ENCODE data around the gene DNTT.

Gene DNTT

GRCh38 chr10:96342402-96342801, 38.2 kb downstream of the DNTT start:
- Histone ChIP-seq H2BK12ac (ENCODE audit: low read length) (no peak overlapping the region), H3K4me1 (ENCODE audit: control insufficient read depth in 2 of 2, insufficient read depth in 1 of 2, low read depth in 1 of 2, low read length in 2 of 2) (peaks cover 0 to 7% of the 10 kb centered on the region in 2 donors), H2BK5ac (ENCODE audit: low read length) (no peak overlapping the region), H2BK15ac (ENCODE audit: low read length) (no peak overlapping the region), H3K79me1 (ENCODE audit: low read depth, low read length) (no peaks in the 10 kb centered on the region), H4K8ac (ENCODE audit: low read depth, low read length) (no peak overlapping the region), H3K23ac (ENCODE audit: low read depth, low read length, poor library complexity) (no peak overlapping the region), H3K36me3 (replicated peaks in 1 of 2; ENCODE audit: control insufficient read depth in 2 of 2, insufficient read depth in 2 of 2, low read length in 2 of 2) (no peaks in the 10 kb centered on the region), H3K18ac (ENCODE audit: low read length) (no peak overlapping the region), H3K4me3 (ENCODE audit: low read length in 2 of 2) (no peak overlapping the region), H4K91ac (ENCODE audit: low read depth, low read length, poor library complexity) (no peak overlapping the region), H3K4me2 (ENCODE audit: insufficient read depth, low read length, poor library complexity, severe bottlenecking) (no peak overlapping the region), H3K9ac (ENCODE audit: low read depth, low read length, poor library complexity) (no peak overlapping the region), H3K14ac (ENCODE audit: low read length) (no peak overlapping the region), H2AFZ (ENCODE audit: low read length) (no peak overlapping the region), H3K27me3 (ENCODE audit: control insufficient read depth in 3 of 3, insufficient read depth in 3 of 3, low read depth in 1 of 3, low read length in 3 of 3) (peaks cover 0 to 7% (median 0%) of the 10 kb centered on the region in 3 experiments), H2BK120ac (ENCODE audit: low read depth, low read length) (no peak overlapping the region), H3K27ac (replicated peaks; ENCODE audit: low read length) (no peak overlapping the region), H3K4ac (ENCODE audit: low read length) (no peak overlapping the region), H3K9me3 (replicated peaks in 1 of 2; ENCODE audit: control insufficient read depth in 2 of 2, insufficient read depth in 1 of 2, low read depth in 1 of 2, low read length in 2 of 2) (peaks cover 0 to 2% of the 10 kb centered on the region in 2 donors), H2AK5ac (ENCODE audit: low read depth, low read length) (no peak overlapping the region)
- DNase-seq (ENCODE audit: low spot score) = no peak
- WGBS, 2 donors (ENCODE audit: extremely low coverage in 2 of 2, insufficient read length in 2 of 2, insufficient replicate concordance in 1 of 2) = no CpG with 5 or more reads among the region's 4 CpGs

GRCh38 chr10:96344178-96344577, 39.9 kb downstream of the DNTT start:
- H3K18ac ChIP-seq (ENCODE audit: low read length) = no peak overlapping the region
- no peaks in the 10 kb centered on the region for H3K36me3 ChIP-seq (replicated peaks in 1 of 2; ENCODE audit: control insufficient read depth in 2 of 2, insufficient read depth in 2 of 2, low read length in 2 of 2)
- H3K9me3 ChIP-seq (replicated peaks in 1 of 2; ENCODE audit: control insufficient read depth in 2 of 2, insufficient read depth in 1 of 2, low read depth in 1 of 2, low read length in 2 of 2) = peaks cover 0 to 2% of the 10 kb centered on the region in 2 donors
- H3K79me1 ChIP-seq (ENCODE audit: low read depth, low read length) = no peaks in the 10 kb centered on the region
- H3K9ac ChIP-seq (ENCODE audit: low read depth, low read length, poor library complexity) = no peak overlapping the region
- no CpG with 5 or more reads among the region's 4 CpGs for WGBS, 2 donors (ENCODE audit: extremely low coverage in 2 of 2, insufficient read length in 2 of 2, insufficient replicate concordance in 1 of 2)
- no peaks in the 10 kb centered on the region for H3K27me3 ChIP-seq (ENCODE audit: control insufficient read depth in 3 of 3, insufficient read depth in 3 of 3, low read depth in 1 of 3, low read length in 3 of 3)
- H3K4me1 ChIP-seq (ENCODE audit: control insufficient read depth in 2 of 2, insufficient read depth in 1 of 2, low read depth in 1 of 2, low read length in 2 of 2) = peaks cover 0 to 5% of the 10 kb centered on the region in 2 donors
- H4K8ac ChIP-seq (ENCODE audit: low read depth, low read length) = no peak overlapping the region
- H2BK12ac ChIP-seq (ENCODE audit: low read length) = no peak overlapping the region
- no peak overlapping the region for H2BK15ac ChIP-seq (ENCODE audit: low read length)
- no peak overlapping the region for H3K14ac ChIP-seq (ENCODE audit: low read length)
- DNase-seq (ENCODE audit: low spot score) = no peak
- H3K4me3 ChIP-seq (ENCODE audit: low read length in 2 of 2) = no peak overlapping the region
- H2AK5ac ChIP-seq (ENCODE audit: low read depth, low read length) = no peak overlapping the region
- no peak overlapping the region for H2AFZ ChIP-seq (ENCODE audit: low read length)
- H2BK5ac ChIP-seq (ENCODE audit: low read length) = no peak overlapping the region
- H3K27ac ChIP-seq (replicated peaks; ENCODE audit: low read length) = no peak overlapping the region
- H3K4ac ChIP-seq (ENCODE audit: low read length) = no peak overlapping the region
- no peak overlapping the region for H2BK120ac ChIP-seq (ENCODE audit: low read depth, low read length)
- H4K91ac ChIP-seq (ENCODE audit: low read depth, low read length, poor library complexity) = no peak overlapping the region
- no peak overlapping the region for H3K4me2 ChIP-seq (ENCODE audit: insufficient read depth, low read length, poor library complexity, severe bottlenecking)
- no peak overlapping the region for H3K23ac ChIP-seq (ENCODE audit: low read depth, low read length, poor library complexity)

GRCh38 chr10:96345222-96345621, 41.0 kb downstream of the DNTT start:
- WGBS, 2 donors (ENCODE audit: extremely low coverage in 2 of 2, insufficient read length in 2 of 2, insufficient replicate concordance in 1 of 2) = no CpG with 5 or more reads among the region's 2 CpGs
- peaks cover 0 to 2% of the 10 kb centered on the region in 2 donors for H3K9me3 ChIP-seq (replicated peaks in 1 of 2; ENCODE audit: control insufficient read depth in 2 of 2, insufficient read depth in 1 of 2, low read depth in 1 of 2, low read length in 2 of 2)

GRCh38 chr10:96346295-96346694, 42.1 kb downstream of the DNTT start:
- no peaks in the 10 kb centered on the region for H3K36me3 ChIP-seq (replicated peaks in 1 of 2; ENCODE audit: control insufficient read depth in 2 of 2, insufficient read depth in 2 of 2, low read length in 2 of 2)
- H2BK15ac ChIP-seq (ENCODE audit: low read length) = no peak overlapping the region
- no peak overlapping the region for H3K4me2 ChIP-seq (ENCODE audit: insufficient read depth, low read length, poor library complexity, severe bottlenecking)
- no peak overlapping the region for H2AK5ac ChIP-seq (ENCODE audit: low read depth, low read length)
- peaks cover 0 to 2% of the 10 kb centered on the region in 2 donors for H3K9me3 ChIP-seq (replicated peaks in 1 of 2; ENCODE audit: control insufficient read depth in 2 of 2, insufficient read depth in 1 of 2, low read depth in 1 of 2, low read length in 2 of 2)
- H3K23ac ChIP-seq (ENCODE audit: low read depth, low read length, poor library complexity) = no peak overlapping the region
- H3K4ac ChIP-seq (ENCODE audit: low read length) = no peak overlapping the region
- no peak overlapping the region for H4K8ac ChIP-seq (ENCODE audit: low read depth, low read length)
- H3K27me3 ChIP-seq (ENCODE audit: control insufficient read depth in 3 of 3, insufficient read depth in 3 of 3, low read depth in 1 of 3, low read length in 3 of 3) = no peaks in the 10 kb centered on the region
- no peaks in the 10 kb centered on the region for H3K79me1 ChIP-seq (ENCODE audit: low read depth, low read length)
- WGBS, 2 donors (ENCODE audit: extremely low coverage in 2 of 2, insufficient read length in 2 of 2, insufficient replicate concordance in 1 of 2) = no CpG with 5 or more reads among the region's 1 CpG
- peaks cover 0 to 3% of the 10 kb centered on the region in 2 donors for H3K4me1 ChIP-seq (ENCODE audit: control insufficient read depth in 2 of 2, insufficient read depth in 1 of 2, low read depth in 1 of 2, low read length in 2 of 2)
- no peak overlapping the region for H2BK120ac ChIP-seq (ENCODE audit: low read depth, low read length)
- no peak overlapping the region for H3K4me3 ChIP-seq (ENCODE audit: low read length in 2 of 2)
- no peak overlapping the region for H2BK12ac ChIP-seq (ENCODE audit: low read length)
- no peak overlapping the region for H3K27ac ChIP-seq (replicated peaks; ENCODE audit: low read length)
- no peak overlapping the region for H3K18ac ChIP-seq (ENCODE audit: low read length)
- H3K9ac ChIP-seq (ENCODE audit: low read depth, low read length, poor library complexity) = no peak overlapping the region
- no peak overlapping the region for H2BK5ac ChIP-seq (ENCODE audit: low read length)
- no peak overlapping the region for H4K91ac ChIP-seq (ENCODE audit: low read depth, low read length, poor library complexity)
- no peak overlapping the region for H2AFZ ChIP-seq (ENCODE audit: low read length)
- no peak for DNase-seq (ENCODE audit: low spot score)
- no peak overlapping the region for H3K14ac ChIP-seq (ENCODE audit: low read length)

More at GRCh38 chr10:96345222-96345621, 41.0 kb downstream of the DNTT start:
- Histone ChIP-seq H2BK15ac (ENCODE audit: low read length) (no peak overlapping the region), H2BK12ac (ENCODE audit: low read length) (no peak overlapping the region), H3K4ac (ENCODE audit: low read length) (no peak overlapping the region), H3K27me3 (ENCODE audit: control insufficient read depth in 3 of 3, insufficient read depth in 3 of 3, low read depth in 1 of 3, low read length in 3 of 3) (no peaks in the 10 kb centered on the region), H3K23ac (ENCODE audit: low read depth, low read length, poor library complexity) (no peak overlapping the region), H3K4me3 (ENCODE audit: low read length in 2 of 2) (no peak overlapping the region), H3K27ac (replicated peaks; ENCODE audit: low read length) (no peak overlapping the region), H2BK5ac (ENCODE audit: low read length) (no peak overlapping the region), H3K4me2 (ENCODE audit: insufficient read depth, low read length, poor library complexity, severe bottlenecking) (no peak overlapping the region), H3K14ac (ENCODE audit: low read length) (no peak overlapping the region), H4K8ac (ENCODE audit: low read depth, low read length) (no peak overlapping the region), H3K79me1 (ENCODE audit: low read depth, low read length) (no peaks in the 10 kb centered on the region), H2AFZ (ENCODE audit: low read length) (no peak overlapping the region), H3K36me3 (replicated peaks in 1 of 2; ENCODE audit: control insufficient read depth in 2 of 2, insufficient read depth in 2 of 2, low read length in 2 of 2) (no peaks in the 10 kb centered on the region), H4K91ac (ENCODE audit: low read depth, low read length, poor library complexity) (no peak overlapping the region), H3K4me1 (ENCODE audit: control insufficient read depth in 2 of 2, insufficient read depth in 1 of 2, low read depth in 1 of 2, low read length in 2 of 2) (peaks cover 0 to 5% of the 10 kb centered on the region in 2 donors), H2BK120ac (ENCODE audit: low read depth, low read length) (no peak overlapping the region), H3K9ac (ENCODE audit: low read depth, low read length, poor library complexity) (no peak overlapping the region), H3K18ac (ENCODE audit: low read length) (no peak overlapping the region), H2AK5ac (ENCODE audit: low read depth, low read length) (no peak overlapping the region)
- DNase-seq (ENCODE audit: low spot score) = no peak
